Measurements from ENCODE around the gene DCLRE1B. TPM values are rescaled to one million over a fixed set of nuclear protein-coding genes. Genes with fewer than 3 reads are reported as not detected.

The DCLRE1B gene
- total and polyA plus RNA-seq, 9 of the 15 experiments (the other 6 are each of a cell fraction or from before 2014, with no cell fraction given): 10.6 to 28.8 (median 17.2) TPM

DNA sequence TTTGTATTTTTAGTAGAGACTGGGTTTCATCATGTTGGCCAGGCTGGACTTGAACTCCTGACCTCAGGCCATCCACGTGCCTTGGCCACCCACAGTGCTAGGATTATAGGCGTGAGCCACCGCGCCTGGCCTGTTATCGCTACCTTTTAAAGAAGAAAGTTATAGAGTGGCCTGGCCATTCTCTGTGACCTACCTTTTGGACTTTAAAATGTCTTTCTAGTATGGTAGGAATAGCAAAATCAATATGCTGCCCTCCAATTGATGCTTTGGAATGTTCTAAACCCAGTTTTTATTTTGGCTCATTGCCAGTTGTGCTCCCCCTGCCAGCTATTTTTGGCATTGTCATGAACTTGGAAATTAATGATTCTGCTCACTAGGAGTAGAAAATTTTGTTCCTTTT is 43.9 kb downstream of the DCLRE1B start (continued):
- TF ChIP-seq, protein P1, sequence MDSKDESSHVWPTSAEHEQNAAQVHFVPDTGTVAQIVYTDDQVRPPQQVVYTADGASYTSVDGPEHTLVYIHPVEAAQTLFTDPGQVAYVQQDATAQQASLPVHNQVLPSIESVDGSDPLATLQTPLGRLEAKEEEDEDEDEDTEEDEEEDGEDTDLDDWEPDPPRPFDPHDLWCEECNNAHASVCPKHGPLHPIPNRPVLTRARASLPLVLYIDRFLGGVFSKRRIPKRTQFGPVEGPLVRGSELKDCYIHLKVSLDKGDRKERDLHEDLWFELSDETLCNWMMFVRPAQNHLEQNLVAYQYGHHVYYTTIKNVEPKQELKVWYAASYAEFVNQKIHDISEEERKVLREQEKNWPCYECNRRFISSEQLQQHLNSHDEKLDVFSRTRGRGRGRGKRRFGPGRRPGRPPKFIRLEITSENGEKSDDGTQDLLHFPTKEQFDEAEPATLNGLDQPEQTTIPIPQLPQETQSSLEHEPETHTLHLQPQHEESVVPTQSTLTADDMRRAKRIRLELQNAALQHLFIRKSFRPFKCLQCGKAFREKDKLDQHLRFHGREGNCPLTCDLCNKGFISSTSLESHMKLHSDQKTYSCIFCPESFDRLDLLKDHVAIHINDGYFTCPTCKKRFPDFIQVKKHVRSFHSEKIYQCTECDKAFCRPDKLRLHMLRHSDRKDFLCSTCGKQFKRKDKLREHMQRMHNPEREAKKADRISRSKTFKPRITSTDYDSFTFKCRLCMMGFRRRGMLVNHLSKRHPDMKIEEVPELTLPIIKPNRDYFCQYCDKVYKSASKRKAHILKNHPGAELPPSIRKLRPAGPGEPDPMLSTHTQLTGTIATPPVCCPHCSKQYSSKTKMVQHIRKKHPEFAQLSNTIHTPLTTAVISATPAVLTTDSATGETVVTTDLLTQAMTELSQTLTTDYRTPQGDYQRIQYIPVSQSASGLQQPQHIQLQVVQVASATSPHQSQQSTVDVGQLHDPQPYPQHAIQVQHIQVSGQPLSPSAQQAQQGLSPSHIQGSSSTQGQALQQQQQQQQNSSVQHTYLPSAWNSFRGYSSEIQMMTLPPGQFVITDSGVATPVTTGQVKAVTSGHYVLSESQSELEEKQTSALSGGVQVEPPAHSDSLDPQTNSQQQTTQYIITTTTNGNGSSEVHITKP (IDR thresholded peaks at IDR 0.05; ENCODE audit: partially characterized antibody): peak; percentile 63
- TF ChIP-seq, protein P2, sequence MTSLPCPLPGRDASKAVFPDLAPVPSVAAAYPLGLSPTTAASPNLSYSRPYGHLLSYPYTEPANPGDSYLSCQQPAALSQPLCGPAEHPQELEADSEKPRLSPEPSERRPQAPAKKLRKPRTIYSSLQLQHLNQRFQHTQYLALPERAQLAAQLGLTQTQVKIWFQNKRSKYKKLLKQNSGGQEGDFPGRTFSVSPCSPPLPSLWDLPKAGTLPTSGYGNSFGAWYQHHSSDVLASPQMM (CRISPR knock-in tag; IDR thresholded peaks at IDR 0.05): no peak
- peak; percentile 46; the same call in 1 of the 2 replicates for TF ChIP-seq SMAD4 (CRISPR knock-in tag; conservative IDR thresholded peaks at IDR 0.05)
- TF ChIP-seq, protein P3, sequence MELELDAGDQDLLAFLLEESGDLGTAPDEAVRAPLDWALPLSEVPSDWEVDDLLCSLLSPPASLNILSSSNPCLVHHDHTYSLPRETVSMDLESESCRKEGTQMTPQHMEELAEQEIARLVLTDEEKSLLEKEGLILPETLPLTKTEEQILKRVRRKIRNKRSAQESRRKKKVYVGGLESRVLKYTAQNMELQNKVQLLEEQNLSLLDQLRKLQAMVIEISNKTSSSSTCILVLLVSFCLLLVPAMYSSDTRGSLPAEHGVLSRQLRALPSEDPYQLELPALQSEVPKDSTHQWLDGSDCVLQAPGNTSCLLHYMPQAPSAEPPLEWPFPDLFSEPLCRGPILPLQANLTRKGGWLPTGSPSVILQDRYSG (tag; conservative IDR thresholded peaks at IDR 0.05; ENCODE audit: low read depth): 0 out of 2 replicates have a peak, but pooled peaks have one; percentile 53
- TF ChIP-seq, protein P4, sequence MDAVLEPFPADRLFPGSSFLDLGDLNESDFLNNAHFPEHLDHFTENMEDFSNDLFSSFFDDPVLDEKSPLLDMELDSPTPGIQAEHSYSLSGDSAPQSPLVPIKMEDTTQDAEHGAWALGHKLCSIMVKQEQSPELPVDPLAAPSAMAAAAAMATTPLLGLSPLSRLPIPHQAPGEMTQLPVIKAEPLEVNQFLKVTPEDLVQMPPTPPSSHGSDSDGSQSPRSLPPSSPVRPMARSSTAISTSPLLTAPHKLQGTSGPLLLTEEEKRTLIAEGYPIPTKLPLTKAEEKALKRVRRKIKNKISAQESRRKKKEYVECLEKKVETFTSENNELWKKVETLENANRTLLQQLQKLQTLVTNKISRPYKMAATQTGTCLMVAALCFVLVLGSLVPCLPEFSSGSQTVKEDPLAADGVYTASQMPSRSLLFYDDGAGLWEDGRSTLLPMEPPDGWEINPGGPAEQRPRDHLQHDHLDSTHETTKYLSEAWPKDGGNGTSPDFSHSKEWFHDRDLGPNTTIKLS (IDR thresholded peaks at IDR 0.05; ENCODE audit: borderline replicate concordance, low read depth): 0 out of 2 replicates have a peak, but pooled peaks have one; percentile 42
- 0 out of 2 replicates have a peak, but pooled peaks have one; percentile 36 for TF ChIP-seq PHF21A (IDR thresholded peaks at IDR 0.05; ENCODE audit: borderline replicate concordance, low read depth)
- TF ChIP-seq MED1 (CRISPR knock-in tag; IDR thresholded peaks at IDR 0.05; ENCODE audit: borderline replicate concordance): no peak
- TF ChIP-seq, protein P5, sequence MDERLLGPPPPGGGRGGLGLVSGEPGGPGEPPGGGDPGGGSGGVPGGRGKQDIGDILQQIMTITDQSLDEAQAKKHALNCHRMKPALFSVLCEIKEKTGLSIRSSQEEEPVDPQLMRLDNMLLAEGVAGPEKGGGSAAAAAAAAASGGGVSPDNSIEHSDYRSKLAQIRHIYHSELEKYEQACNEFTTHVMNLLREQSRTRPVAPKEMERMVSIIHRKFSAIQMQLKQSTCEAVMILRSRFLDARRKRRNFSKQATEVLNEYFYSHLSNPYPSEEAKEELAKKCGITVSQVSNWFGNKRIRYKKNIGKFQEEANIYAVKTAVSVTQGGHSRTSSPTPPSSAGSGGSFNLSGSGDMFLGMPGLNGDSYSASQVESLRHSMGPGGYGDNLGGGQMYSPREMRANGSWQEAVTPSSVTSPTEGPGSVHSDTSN (CRISPR knock-in tag; IDR thresholded peaks at IDR 0.05; ENCODE audit: low read depth): no peak
- TF ChIP-seq, protein P5 (tag; conservative IDR thresholded peaks at IDR 0.05; ENCODE audit: low read depth): 0 out of 2 replicates have a peak, but pooled peaks have one; percentile 15
- peak; percentile 81 for TF ChIP-seq NUFIP1 (IDR thresholded peaks at IDR 0.05; ENCODE audit: partially characterized antibody)
- TF ChIP-seq, protein P6, sequence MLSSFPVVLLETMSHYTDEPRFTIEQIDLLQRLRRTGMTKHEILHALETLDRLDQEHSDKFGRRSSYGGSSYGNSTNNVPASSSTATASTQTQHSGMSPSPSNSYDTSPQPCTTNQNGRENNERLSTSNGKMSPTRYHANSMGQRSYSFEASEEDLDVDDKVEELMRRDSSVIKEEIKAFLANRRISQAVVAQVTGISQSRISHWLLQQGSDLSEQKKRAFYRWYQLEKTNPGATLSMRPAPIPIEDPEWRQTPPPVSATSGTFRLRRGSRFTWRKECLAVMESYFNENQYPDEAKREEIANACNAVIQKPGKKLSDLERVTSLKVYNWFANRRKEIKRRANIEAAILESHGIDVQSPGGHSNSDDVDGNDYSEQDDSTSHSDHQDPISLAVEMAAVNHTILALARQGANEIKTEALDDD (IDR thresholded peaks at IDR 0.05): 0 out of 2 replicates have a peak, but pooled peaks have one; percentile 19
- TF ChIP-seq EP400 (IDR thresholded peaks at IDR 0.05): peak; percentile 74
- TF ChIP-seq DIDO1 (tag; IDR thresholded peaks at IDR 0.05; ENCODE audit: low read depth): no peak
- TF ChIP-seq DPF2 (IDR thresholded peaks at IDR 0.05): peak; percentile 60
- no peak for TF ChIP-seq ZNF12 (CRISPR knock-in tag; IDR thresholded peaks at IDR 0.05)
- peak; percentile 76 for TF ChIP-seq L3MBTL2 (IDR thresholded peaks at IDR 0.05)

Measured in K562 (cell line).